RWPE2 (cell line): ENCODE data around the gene ADIG.

Source experiments
- ATAC-seq: fragments of 200-7000 bp; cut with Tn5 transposase; 3 replicates; pipeline ENCODE4 v1.9.1; 2021; ENCODE audit warnings: low read depth
- DNase-seq: peaks from one replicate; pipeline ENCODE4 v3.0.0-alpha.2; 2020; ENCODE audit warnings: low spot score
- H3K27ac ChIP-seq: fragments of 450-650 bp; 2 replicates; pipeline ENCODE4 v1.5.1; 2017; ENCODE audit warnings: mild to moderate bottlenecking; ENCODE audit not compliant: poor library complexity, severe bottlenecking
- H3K27me3 ChIP-seq: fragments of 250-450 bp; sonication (Bioruptor Pico); 2 replicates; pipeline ENCODE4 v1.5.1; 2021; ENCODE audit warnings: mild to moderate bottlenecking, moderate library complexity; ENCODE audit not compliant: insufficient read depth, poor library complexity, severe bottlenecking
- H3K36me3 ChIP-seq: fragments of 250-450 bp; sonication (Bioruptor Pico); 2 replicates; pipeline ENCODE4 v1.5.1; 2020; ENCODE audit warnings: low read depth, mild to moderate bottlenecking, moderate library complexity
- H3K4me1 ChIP-seq: fragments of 250-450 bp; sonication (Bioruptor Pico); 2 replicates; pipeline ENCODE4 v1.5.1; 2021; ENCODE audit warnings: mild to moderate bottlenecking, moderate library complexity; ENCODE audit not compliant: insufficient read depth, poor library complexity, severe bottlenecking
- H3K4me3 ChIP-seq: fragments of 250-450 bp; sonication (Bioruptor Pico); 2 replicates; pipeline ENCODE4 v1.5.1; 2021; ENCODE audit warnings: mild to moderate bottlenecking, moderate library complexity; ENCODE audit not compliant: severe bottlenecking
- H3K9me3 ChIP-seq: fragments of 250-450 bp; sonication (Bioruptor Pico); 2 replicates; pipeline ENCODE4 v1.5.1; 2021; ENCODE audit warnings: mild to moderate bottlenecking, moderate library complexity; ENCODE audit not compliant: severe bottlenecking
- TF ChIP-seq, protein P1 (sequence below): fragments of 450-650 bp; IDR thresholded peaks from one replicate; pipeline ENCODE4 v1.5.1; 2017; ENCODE audit warnings: mild to moderate bottlenecking, moderate library complexity; ENCODE audit not compliant: poor library complexity, severe bottlenecking

The ADIG gene

DNA sequence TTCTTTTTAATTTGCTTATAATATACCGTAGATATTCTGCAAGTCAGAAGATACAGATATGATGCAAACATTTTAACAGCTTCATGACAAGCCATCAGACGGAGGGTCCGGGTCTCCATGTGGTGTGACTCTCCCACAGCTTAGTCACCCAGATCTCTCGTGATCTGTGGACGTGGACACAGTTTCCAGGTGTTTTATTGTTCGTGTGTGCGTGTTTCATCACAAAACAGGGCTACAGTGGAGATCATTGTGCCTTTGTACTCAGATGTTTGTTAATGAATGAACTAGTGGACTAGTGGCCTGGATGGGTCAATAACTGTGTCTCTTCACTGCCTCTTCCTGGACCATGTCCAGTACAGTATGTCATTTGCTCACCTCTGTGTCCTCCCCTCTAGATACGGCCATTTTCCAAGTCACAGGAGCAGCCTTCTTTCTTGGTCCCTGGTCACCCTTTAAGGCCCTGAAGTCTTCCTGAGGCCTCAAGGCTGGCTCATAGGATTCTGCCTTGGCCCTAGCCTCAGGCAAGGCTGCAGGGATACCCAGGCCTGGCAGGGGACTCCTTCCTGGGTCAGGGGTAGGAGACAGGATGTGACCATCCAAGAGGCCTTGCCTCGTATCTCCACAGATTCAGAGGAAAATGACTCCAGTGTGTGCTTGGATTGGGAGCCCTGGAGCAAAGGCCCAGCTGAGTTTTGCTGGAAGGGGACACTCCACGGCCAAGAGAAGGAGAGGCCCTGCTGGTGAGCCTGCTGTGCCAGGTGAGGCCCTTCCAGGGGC lies 4.6 kb downstream of the ADIG start:
- TF ChIP-seq, protein P1, sequence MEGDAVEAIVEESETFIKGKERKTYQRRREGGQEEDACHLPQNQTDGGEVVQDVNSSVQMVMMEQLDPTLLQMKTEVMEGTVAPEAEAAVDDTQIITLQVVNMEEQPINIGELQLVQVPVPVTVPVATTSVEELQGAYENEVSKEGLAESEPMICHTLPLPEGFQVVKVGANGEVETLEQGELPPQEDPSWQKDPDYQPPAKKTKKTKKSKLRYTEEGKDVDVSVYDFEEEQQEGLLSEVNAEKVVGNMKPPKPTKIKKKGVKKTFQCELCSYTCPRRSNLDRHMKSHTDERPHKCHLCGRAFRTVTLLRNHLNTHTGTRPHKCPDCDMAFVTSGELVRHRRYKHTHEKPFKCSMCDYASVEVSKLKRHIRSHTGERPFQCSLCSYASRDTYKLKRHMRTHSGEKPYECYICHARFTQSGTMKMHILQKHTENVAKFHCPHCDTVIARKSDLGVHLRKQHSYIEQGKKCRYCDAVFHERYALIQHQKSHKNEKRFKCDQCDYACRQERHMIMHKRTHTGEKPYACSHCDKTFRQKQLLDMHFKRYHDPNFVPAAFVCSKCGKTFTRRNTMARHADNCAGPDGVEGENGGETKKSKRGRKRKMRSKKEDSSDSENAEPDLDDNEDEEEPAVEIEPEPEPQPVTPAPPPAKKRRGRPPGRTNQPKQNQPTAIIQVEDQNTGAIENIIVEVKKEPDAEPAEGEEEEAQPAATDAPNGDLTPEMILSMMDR: no peak
- no peak overlapping the region for H3K27ac ChIP-seq
- no peak for DNase-seq
- H3K36me3 ChIP-seq: no peaks in the 10 kb centered on the region
- no peak for ATAC-seq
- peaks cover 4% of the 10 kb centered on the region for H3K4me1 ChIP-seq
- H3K4me3 ChIP-seq: no peak overlapping the region
- no peaks in the 10 kb centered on the region for H3K9me3 ChIP-seq
- no peaks in the 10 kb centered on the region for H3K27me3 ChIP-seq

DNA sequence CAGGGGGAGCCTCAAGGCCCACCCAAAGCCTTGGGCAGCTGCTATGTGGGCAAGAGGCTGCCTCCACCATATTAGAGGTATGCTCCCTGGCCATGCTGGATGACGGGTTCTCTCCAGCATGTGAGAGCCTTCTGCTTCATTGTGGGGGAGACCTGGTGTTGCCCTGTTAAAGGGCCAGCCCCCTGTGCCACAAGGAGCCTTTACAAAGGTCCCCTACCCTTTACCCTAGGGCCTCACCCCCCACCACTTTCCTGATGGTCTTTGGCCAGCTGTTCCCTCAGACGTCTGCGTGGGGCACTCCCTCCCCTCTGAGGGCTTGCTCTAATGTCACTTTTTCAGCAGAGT lies 5.2 kb downstream of the ADIG start:
- TF ChIP-seq, protein P1: no peak
- ATAC-seq (no peak), DNase-seq (no peak)
- Histone ChIP-seq H3K36me3 (no peaks in the 10 kb centered on the region), H3K4me1 (peaks cover under 1% of the 10 kb centered on the region), H3K4me3 (no peak overlapping the region), H3K9me3 (no peaks in the 10 kb centered on the region), H3K27me3 (no peaks in the 10 kb centered on the region), H3K27ac (no peak overlapping the region)

- H3K4me1 ChIP-seq: peaks cover 10% of the 10 kb centered on the region
- H3K36me3 ChIP-seq: no peaks in the 10 kb centered on the region
- H3K27ac ChIP-seq: no peak overlapping the region
- H3K27me3 ChIP-seq: no peaks in the 10 kb centered on the region
- TF ChIP-seq, protein P1: no peak
- no peaks in the 10 kb centered on the region for H3K9me3 ChIP-seq
- H3K4me3 ChIP-seq: no peak overlapping the region
- DNase-seq (no peak), ATAC-seq (no peak)
Observed at GRCh38 chr20:38588303-38588702, 7.3 kb downstream of the ADIG start.

GRCh38 chr20:38589351-38589750 lies 8.4 kb downstream of the ADIG start:
- DNase-seq (no peak), ATAC-seq (no peak)
- H3K36me3 ChIP-seq: no peaks in the 10 kb centered on the region
- peaks cover 10% of the 10 kb centered on the region for H3K4me1 ChIP-seq
- no peak overlapping the region for H3K4me3 ChIP-seq
- TF ChIP-seq, protein P1: no peak
- no peaks in the 10 kb centered on the region for H3K9me3 ChIP-seq
- H3K27me3 ChIP-seq: no peaks in the 10 kb centered on the region
- no peak overlapping the region for H3K27ac ChIP-seq

- Histone ChIP-seq H3K4me1 (peaks cover 10% of the 10 kb centered on the region), H3K4me3 (no peak overlapping the region), H3K27me3 (no peaks in the 10 kb centered on the region), H3K36me3 (no peaks in the 10 kb centered on the region), H3K27ac (no peak overlapping the region), H3K9me3 (no peaks in the 10 kb centered on the region)
- TF ChIP-seq, protein P1: no peak
- DNase-seq (peak; percentile 9), ATAC-seq (no peak)
Observed at GRCh38 chr20:38589967-38590675, 9.1 kb downstream of the ADIG start.
